Measurements from ENCODE around the gene HSD11B1L. TPM values are rescaled to one million over a fixed set of nuclear protein-coding genes. Genes with fewer than 3 reads are reported as not detected.
A peak's percentile ranks its signal among the peaks of the same experiment; 100 is the strongest.

The HSD11B1L gene
- total RNA-seq, 1 experiment from 2014 or later: 6.0 TPM

DNA sequence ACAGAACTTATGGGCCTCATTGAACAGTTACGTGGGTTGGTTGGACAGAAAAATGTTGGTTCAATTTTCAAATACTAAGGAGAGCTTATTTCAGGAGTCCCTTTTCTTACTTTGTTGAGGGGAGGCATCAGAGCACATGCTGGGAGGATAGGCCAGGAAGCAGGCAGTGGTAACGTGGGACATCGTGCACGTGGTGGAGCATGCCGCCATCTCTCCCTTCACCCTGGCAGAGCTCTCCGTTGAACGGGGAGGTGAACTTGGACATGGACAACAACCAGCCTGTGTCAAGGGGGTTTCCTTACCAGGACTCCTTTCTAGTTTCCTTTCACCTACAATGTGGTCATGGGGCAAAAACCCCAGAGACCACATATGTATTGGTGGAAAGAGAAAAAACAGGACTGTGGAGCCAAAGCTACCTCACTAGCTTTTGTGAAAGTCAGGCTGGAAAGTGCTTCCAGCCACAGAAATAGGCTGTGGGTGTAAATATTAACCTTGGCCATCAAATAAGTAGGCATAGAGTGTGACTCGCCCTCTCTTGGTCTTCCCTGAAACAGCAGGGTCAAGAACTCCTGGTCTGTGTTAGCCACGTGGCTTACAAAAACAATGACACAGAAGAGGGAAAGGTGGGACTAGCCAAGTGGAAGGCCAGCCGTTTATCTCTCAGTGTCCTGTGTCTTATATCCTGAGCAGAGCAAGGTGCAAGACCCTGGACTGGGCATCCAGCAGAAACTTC, 14.9 kb upstream of the HSD11B1L start:
- no peak for DNase-seq (ENCODE audit: low read depth, low spot score)
- ChIA-PET POLR2A (interaction anchor here (0.6 kb wide), 1 partner anchor 9 kb away, joined by 3 read pairs; no protein-coding TSS in a partner anchor), CTCF (interaction anchor here (0.9 kb wide), 1 partner anchor 23 kb away, joined by 3 read pairs; no protein-coding TSS in a partner anchor)
- intact Hi-C loops (cut with micrococcal nuclease; ENCODE audit: unreplicated experiment): no loop called here
- in situ Hi-C loops (cut with HindIII; ENCODE audit: low pct_unique_long_range_greater_than_20kb, low sequenced_read_pairs): no loop called here
- no peak overlapping the region for H3K4me3 ChIP-seq (ENCODE audit: low read depth in 2 of 2, low read length in 2 of 2)
- peaks cover 12% of the 10 kb centered on the region for H3K36me3 ChIP-seq (ENCODE audit: control insufficient read depth, insufficient read depth, low read length)
- H3K27me3 ChIP-seq (ENCODE audit: control insufficient read depth, insufficient read depth, low read length): no peaks in the 10 kb centered on the region
- TF ChIP-seq TCF7L2 (IDR thresholded peaks at IDR 0.05; ENCODE audit: low read depth, low read length) (no peak), POLR2AphosphoS5 (IDR thresholded peaks at IDR 0.05; ENCODE audit: low read depth, low read length) (no peak)
- no TSS peak for BruUV-seq (replicated peaks)
- 0 out of 2 replicates have a peak, but pooled peaks have one; percentile 59 for ATAC-seq
- no peaks in the 10 kb centered on the region for H3K4me1 ChIP-seq (ENCODE audit: control insufficient read depth, insufficient read depth, low read length)
- no peaks in the 10 kb centered on the region for H3K9me3 ChIP-seq (ENCODE audit: control insufficient read depth, insufficient read depth, low read depth, low read length)
- H3K27ac ChIP-seq (ENCODE audit: low read length): no peak overlapping the region

DNA sequence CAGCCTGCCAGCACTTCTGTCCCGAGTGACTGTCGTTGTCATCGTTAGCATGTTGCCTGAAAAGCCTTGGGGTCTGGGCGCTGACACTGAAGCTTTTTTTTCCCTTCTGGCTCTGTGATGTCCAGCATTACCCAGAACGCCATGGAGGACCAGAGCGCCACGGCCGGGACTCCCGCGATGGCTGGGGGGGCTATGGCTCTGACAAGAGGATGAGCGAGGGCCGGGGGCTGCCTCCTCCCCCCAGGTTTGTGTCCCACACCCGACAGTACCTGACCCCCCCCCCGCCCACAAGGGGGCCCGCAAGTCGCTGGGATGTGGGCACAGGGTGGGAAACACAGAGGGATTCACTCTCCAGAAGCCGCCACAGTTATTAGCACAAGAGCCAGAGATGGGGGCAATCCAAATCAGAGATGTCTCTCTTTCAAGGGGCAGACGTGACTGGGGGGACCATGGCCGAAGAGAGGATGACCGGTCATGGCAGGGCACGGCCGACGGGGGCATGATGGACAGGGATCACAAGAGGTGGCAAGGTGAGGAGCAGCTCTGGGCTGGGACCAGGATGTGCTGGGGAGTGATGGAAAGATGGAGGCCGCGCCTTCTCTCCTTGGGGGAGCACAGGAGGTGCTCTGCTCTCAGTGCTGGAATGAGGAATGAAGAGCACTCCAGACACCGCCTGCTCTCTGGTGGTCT, 13.8 kb upstream of the HSD11B1L start:
- in situ Hi-C loops (cut with HindIII; ENCODE audit: low pct_unique_long_range_greater_than_20kb, low sequenced_read_pairs) (no loop called here), intact Hi-C loops (cut with micrococcal nuclease; ENCODE audit: unreplicated experiment) (no loop called here)
- Histone ChIP-seq H3K36me3 (ENCODE audit: control insufficient read depth, insufficient read depth, low read length) (peaks cover 12% of the 10 kb centered on the region), H3K27ac (ENCODE audit: low read length) (no peak overlapping the region), H3K27me3 (ENCODE audit: control insufficient read depth, insufficient read depth, low read length) (no peaks in the 10 kb centered on the region), H3K9me3 (ENCODE audit: control insufficient read depth, insufficient read depth, low read depth, low read length) (no peaks in the 10 kb centered on the region), H3K4me1 (ENCODE audit: control insufficient read depth, insufficient read depth, low read length) (no peaks in the 10 kb centered on the region), H3K4me3 (ENCODE audit: low read depth in 2 of 2, low read length in 2 of 2) (no peak overlapping the region)
- CTCF ChIA-PET: no interaction called here
- 0 out of 2 replicates have a peak, but pooled peaks have one; percentile 5 for ATAC-seq
- TF ChIP-seq POLR2AphosphoS5 (IDR thresholded peaks at IDR 0.05; ENCODE audit: low read depth, low read length) (no peak), SIN3A (IDR thresholded peaks at IDR 0.05; ENCODE audit: borderline replicate concordance, insufficient read depth, low read depth, low read length) (no peak), TCF7L2 (IDR thresholded peaks at IDR 0.05; ENCODE audit: low read depth, low read length) (no peak)
- TF ChIP-seq, protein P1, sequence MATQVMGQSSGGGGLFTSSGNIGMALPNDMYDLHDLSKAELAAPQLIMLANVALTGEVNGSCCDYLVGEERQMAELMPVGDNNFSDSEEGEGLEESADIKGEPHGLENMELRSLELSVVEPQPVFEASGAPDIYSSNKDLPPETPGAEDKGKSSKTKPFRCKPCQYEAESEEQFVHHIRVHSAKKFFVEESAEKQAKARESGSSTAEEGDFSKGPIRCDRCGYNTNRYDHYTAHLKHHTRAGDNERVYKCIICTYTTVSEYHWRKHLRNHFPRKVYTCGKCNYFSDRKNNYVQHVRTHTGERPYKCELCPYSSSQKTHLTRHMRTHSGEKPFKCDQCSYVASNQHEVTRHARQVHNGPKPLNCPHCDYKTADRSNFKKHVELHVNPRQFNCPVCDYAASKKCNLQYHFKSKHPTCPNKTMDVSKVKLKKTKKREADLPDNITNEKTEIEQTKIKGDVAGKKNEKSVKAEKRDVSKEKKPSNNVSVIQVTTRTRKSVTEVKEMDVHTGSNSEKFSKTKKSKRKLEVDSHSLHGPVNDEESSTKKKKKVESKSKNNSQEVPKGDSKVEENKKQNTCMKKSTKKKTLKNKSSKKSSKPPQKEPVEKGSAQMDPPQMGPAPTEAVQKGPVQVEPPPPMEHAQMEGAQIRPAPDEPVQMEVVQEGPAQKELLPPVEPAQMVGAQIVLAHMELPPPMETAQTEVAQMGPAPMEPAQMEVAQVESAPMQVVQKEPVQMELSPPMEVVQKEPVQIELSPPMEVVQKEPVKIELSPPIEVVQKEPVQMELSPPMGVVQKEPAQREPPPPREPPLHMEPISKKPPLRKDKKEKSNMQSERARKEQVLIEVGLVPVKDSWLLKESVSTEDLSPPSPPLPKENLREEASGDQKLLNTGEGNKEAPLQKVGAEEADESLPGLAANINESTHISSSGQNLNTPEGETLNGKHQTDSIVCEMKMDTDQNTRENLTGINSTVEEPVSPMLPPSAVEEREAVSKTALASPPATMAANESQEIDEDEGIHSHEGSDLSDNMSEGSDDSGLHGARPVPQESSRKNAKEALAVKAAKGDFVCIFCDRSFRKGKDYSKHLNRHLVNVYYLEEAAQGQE (IDR thresholded peaks at IDR 0.05; ENCODE audit: insufficient read depth in 1 of 2, low read depth in 2 of 2, low read length in 1 of 2): no peak
- TF ChIP-seq, protein P2, sequence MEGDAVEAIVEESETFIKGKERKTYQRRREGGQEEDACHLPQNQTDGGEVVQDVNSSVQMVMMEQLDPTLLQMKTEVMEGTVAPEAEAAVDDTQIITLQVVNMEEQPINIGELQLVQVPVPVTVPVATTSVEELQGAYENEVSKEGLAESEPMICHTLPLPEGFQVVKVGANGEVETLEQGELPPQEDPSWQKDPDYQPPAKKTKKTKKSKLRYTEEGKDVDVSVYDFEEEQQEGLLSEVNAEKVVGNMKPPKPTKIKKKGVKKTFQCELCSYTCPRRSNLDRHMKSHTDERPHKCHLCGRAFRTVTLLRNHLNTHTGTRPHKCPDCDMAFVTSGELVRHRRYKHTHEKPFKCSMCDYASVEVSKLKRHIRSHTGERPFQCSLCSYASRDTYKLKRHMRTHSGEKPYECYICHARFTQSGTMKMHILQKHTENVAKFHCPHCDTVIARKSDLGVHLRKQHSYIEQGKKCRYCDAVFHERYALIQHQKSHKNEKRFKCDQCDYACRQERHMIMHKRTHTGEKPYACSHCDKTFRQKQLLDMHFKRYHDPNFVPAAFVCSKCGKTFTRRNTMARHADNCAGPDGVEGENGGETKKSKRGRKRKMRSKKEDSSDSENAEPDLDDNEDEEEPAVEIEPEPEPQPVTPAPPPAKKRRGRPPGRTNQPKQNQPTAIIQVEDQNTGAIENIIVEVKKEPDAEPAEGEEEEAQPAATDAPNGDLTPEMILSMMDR (IDR thresholded peaks at IDR 0.05): no peak
- BruUV-seq (replicated peaks): no TSS peak
- DNase-seq (ENCODE audit: low read depth, low spot score): no peak
- POLR2A ChIA-PET: no interaction called here
